Retinal pigment epithelial cell (primary cell): Measurements from ENCODE around the gene LAMA5.
A peak's percentile ranks its signal among the peaks of the same experiment; 100 is the strongest.

Experiments
- DNase-seq: peaks from one replicate; pipeline ENCODE4 v3.0.0-alpha.2; 2010; ENCODE audit warnings: low read depth
- H3K4me3 ChIP-seq: 2 replicates; pipeline ENCODE4 v1.5.1; 2011; ENCODE audit warnings: mild to moderate bottlenecking, low read length, control low read depth, moderate library complexity
- TF ChIP-seq, protein P1 (sequence below): conservative IDR thresholded peaks from 2 replicates; pipeline ENCODE4 v1.5.1; 2011; ENCODE audit warnings: low read depth, low read length, control low read depth, inconsistent platforms

The LAMA5 gene

DNA sequence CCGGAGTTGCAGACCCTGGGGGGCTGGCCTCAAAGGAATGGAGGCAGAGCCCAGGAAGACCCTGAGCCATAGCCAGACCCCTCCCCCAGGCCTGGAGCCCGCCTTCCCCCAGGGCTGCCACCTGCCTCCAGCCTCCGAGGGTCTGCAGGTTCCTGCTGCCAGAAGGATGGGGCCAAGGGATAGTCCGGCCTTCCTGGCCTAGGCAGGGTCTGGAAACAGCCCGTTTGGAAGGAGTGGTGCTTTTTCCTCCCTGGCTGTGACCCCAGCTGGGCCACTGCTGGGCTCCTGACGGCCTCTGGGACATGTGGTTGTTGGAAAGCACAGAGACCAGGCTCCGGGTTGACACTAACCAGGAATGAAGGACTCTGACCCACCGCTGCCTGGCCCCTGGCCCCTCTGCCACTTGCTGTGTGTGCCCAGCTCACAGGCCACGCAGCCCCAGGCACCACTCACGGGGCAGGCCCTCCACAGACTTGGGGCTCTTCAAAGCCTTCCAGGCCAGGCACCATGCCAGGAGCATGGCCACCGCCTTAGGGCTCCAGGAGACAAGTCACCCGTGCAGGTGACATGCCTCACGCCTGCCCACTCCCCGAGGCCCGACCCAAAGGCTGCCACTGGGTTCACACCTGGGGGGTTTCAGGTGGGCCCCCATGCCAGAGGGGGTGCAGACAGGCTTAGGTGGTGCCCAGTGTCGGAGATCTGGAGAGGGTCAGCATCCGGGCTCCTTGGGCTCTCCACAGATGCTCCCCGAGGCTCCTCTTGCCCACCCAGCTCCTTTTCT is 3.9 kb upstream of the LAMA5 start:
- DNase-seq: no peak
- TF ChIP-seq, protein P1, sequence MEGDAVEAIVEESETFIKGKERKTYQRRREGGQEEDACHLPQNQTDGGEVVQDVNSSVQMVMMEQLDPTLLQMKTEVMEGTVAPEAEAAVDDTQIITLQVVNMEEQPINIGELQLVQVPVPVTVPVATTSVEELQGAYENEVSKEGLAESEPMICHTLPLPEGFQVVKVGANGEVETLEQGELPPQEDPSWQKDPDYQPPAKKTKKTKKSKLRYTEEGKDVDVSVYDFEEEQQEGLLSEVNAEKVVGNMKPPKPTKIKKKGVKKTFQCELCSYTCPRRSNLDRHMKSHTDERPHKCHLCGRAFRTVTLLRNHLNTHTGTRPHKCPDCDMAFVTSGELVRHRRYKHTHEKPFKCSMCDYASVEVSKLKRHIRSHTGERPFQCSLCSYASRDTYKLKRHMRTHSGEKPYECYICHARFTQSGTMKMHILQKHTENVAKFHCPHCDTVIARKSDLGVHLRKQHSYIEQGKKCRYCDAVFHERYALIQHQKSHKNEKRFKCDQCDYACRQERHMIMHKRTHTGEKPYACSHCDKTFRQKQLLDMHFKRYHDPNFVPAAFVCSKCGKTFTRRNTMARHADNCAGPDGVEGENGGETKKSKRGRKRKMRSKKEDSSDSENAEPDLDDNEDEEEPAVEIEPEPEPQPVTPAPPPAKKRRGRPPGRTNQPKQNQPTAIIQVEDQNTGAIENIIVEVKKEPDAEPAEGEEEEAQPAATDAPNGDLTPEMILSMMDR: no peak
- H3K4me3 ChIP-seq: no peak overlapping the region

DNA sequence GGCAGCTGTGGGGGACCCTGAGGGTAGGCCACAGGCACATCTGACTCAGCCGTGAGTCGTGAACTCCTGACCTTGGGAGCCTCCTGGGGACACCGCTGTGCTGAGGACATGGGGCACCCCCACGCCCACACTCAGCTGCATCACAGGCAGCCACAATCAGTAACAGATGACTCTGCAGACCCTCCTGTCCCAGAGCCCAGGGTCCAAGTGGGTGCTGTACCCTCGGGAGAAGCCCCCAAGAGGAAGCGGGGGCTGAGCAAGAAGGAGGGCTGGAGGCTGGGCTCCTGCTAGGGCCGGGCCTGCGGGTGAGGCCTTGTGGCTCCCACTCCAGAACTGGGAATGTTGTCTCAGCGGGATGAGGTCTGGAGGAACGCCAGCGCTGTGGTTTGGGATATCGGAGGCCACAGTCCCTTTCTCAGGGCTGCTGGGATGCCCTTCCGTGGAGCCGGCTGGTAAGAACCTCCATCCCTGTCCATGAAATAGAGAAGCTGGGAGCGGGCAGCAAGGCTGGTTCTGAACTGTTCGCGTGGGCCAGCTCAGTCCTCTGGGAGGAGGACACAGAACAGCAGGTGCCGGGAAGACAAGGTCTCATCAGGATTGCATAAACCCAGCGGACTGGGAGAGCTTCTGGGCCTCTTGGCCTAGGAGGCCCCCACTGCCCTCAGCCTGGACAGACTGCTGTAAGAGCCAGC is 3.1 kb upstream of the LAMA5 start:
- DNase-seq: no peak
- no peak overlapping the region for H3K4me3 ChIP-seq
- TF ChIP-seq, protein P1: no peak

DNA sequence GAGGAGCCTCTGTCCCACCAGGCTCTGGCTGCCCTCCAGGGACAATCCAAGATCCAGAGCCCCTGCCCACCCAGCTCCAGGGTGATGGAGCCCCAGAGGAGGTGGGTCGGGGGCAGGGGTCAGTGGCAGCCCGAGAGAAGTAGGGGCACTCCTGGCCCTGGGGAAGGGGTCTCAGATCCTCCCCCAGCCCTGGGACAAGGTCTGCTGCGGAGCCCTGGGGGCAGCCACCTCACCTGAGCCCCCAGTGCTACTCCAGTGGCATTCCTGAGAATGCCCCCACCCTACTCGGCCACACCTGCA is 2.7 kb upstream of the LAMA5 start:
- no peak for DNase-seq
- no peak overlapping the region for H3K4me3 ChIP-seq
- TF ChIP-seq, protein P1: no peak

DNA sequence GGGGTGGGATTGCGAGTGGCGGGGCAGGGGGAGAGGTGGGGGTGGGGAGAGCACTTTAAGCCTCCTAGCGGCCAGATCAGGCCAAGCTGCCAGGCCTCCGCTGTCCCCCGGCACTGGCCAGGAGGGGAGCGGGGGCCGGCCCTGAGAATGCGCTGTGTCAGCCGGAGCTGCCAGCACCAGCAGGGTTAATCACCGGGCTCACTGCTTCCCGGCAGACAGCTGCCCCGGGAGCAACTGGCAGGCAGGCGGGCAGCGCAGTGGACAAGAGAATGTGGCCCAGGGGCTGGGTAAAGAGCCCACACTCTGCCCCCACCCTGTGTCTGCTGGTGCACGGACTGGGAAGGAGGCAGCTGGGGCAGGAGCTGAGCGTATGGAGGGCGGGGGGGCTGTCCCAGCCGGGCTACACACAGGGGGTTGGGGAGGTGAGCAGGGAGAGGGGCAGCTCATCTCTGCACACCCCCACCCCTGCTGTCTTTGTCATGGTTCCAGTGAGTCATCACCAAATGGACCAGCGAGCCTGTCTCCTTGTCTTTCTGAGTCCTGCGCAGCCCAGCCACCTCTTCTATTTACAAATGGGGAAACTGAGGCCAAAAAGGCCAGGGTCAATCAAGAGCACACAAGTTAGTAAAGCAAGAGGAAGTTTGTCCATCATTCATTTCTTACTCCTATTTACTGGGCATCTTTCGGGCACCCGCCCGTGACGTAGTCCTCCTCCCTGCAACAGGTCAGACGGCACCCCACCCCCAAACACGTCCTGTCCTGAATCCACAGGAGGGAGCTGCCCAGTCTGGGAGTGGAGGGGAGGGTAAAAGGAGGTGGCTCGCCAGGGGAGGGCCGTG is 2.1 kb upstream of the LAMA5 start:
- peak; percentile 61 for DNase-seq
- TF ChIP-seq, protein P1: peak; percentile 43
- peak overlapping the region; percentile 37 for H3K4me3 ChIP-seq

DNA sequence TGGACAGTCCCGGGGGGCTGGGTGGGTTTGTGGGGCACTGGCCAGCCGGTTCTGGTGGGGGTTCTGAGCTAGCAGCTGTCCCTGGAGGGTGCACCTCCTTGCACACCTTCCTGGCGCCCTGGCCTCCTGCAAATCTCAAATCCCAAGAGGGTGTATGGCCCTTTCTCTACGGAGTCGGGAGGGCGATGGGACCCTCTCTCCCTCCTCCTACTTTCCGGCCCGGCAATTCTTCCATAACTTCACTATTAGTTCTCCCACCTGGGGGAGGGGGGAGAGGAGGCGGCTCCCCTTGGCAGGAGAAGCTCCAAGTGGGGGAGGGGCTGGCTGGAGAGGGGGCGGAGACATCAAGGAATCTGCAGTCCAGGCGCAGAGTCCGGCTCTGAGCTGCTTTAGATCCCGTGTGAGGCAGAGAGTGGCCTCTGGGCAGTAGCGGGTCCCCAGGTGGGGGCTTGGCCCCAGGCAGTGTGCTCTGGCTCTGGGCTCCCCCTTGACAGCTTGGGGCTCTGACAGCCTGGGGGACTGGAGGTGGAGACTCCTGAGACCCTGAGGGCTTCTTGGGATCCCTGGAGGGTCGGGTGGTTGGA is 1.4 kb upstream of the LAMA5 start:
- no peak for DNase-seq
- TF ChIP-seq, protein P1: no peak
- peak overlapping the region; percentile 37 for H3K4me3 ChIP-seq

DNA sequence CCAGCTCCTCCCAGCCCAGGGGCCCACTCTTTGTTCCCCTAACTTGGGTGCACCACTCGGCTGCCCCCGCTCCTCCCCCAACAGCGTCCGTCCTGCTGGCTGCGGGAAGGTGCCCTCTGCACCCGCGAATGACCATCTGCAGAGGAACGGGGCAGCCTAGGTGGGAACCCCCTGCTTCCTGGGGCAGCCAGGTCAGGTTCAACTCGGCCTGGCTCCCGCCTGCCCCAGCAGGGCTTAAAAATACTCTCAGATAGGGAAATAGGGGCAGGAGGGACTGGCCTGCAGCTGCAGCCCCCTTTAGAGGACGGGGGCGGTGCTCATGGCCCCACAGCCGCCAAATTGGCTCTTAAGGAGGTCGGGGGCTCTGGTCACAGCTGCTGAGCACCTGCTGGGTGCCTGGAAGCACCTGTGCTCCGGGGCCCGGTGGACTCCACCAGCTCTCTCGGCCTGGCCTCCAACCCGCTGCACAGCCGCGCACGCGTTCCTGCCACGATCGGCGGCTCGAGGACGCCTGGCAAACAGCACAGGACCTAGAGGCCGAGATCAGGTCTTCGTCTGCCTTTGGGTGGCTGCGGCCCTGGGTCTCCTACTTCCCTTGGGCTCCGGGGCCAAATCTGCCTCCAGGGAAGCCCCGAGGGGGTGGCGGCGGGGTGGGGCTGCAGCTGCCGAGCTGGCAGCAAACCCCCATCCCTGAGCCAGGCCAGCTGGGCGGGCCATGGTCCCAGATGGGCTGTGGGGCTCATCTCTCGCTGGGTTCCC is 700 bp upstream of the LAMA5 start:
- DNase-seq: no peak
- peak overlapping the region; percentile 25 for H3K4me3 ChIP-seq
- TF ChIP-seq, protein P1: no peak
